WTC11 (cell line): ENCODE results near the gene PROC. TPM values are rescaled to one million over a fixed set of nuclear protein-coding genes. Genes with fewer than 3 reads are reported as not detected.

Source experiments
- ATAC-seq: fragments of 200-7000 bp; cut with Tn5 transposase; 2 replicates; pipeline ENCODE4 v1.10.0; 2021; ENCODE audit warnings: mild to moderate bottlenecking, moderate library complexity
- CTCF ChIA-PET: fragments of 300-600 bp; sonication (Branson Sonifier 250); formaldehyde crosslinking; loops from one replicate; lab custom pipeline; 2021; ENCODE audit warnings: antibody characterized with exemption; lab: Charles Lee
- POLR2A ChIA-PET: fragments of 350-600 bp; sonication (Branson Sonifier 250); formaldehyde crosslinking; loops from one replicate; lab custom pipeline; 2021; ENCODE audit warnings: antibody characterized with exemption; lab: Charles Lee
- DNase-seq: peaks from one replicate; pipeline ENCODE4 v3.0.0; 2021; ENCODE audit warnings: low spot score
- H3K27ac Mint-ChIP-seq: 2 replicates; pipeline ENCODE4 v1.8.0; 2021; ENCODE audit warnings: mixed read lengths
- H3K27me3 Mint-ChIP-seq: 2 replicates; pipeline ENCODE4 v1.8.0; 2021; ENCODE audit warnings: low read depth, mild to moderate bottlenecking, moderate library complexity, mixed read lengths
- H3K36me3 Mint-ChIP-seq: 2 replicates; pipeline ENCODE4 v1.8.0; 2021; ENCODE audit warnings: mixed read lengths
- H3K4me1 Mint-ChIP-seq: 2 replicates; pipeline ENCODE4 v1.8.0; 2022; ENCODE audit warnings: mixed read lengths
- H3K4me3 Mint-ChIP-seq: 2 replicates; pipeline ENCODE4 v1.8.0; 2021; ENCODE audit warnings: mild to moderate bottlenecking, moderate library complexity, mixed read lengths
- H3K9me3 Mint-ChIP-seq: 2 replicates; pipeline ENCODE4 v1.8.0; 2021; ENCODE audit warnings: mixed read lengths
- ETV6 ChIP-seq: sonication (generic); formaldehyde crosslinking; IDR thresholded peaks from 2 replicates; pipeline ENCODE4 v1.8.1; 2022; ENCODE audit warnings: mild to moderate bottlenecking, missing genetic modification reagents
- PRRX2 ChIP-seq: fragments of 250-450 bp; sonication (Bioruptor Pico); IDR thresholded peaks from 2 replicates; pipeline ENCODE4 v1.8.0; 2021; ENCODE audit warnings: mild to moderate bottlenecking
- RORB ChIP-seq: fragments of 250-450 bp; sonication (Bioruptor Pico); IDR thresholded peaks from 2 replicates; pipeline ENCODE4 v1.9.0; 2021; ENCODE audit warnings: mild to moderate bottlenecking
- ZBTB21 ChIP-seq: sonication (generic); formaldehyde crosslinking; IDR thresholded peaks from 2 replicates; pipeline ENCODE4 v1.8.1; 2023; ENCODE audit warnings: mild to moderate bottlenecking, missing genetic modification reagents, borderline replicate concordance
- ZNF317 ChIP-seq: sonication (generic); formaldehyde crosslinking; IDR thresholded peaks from 2 replicates; pipeline ENCODE4 v1.8.1; 2023; ENCODE audit warnings: low read depth, mild to moderate bottlenecking, moderate library complexity, missing genetic modification reagents, borderline replicate concordance
- microRNA-seq: library from miRNA; unstranded; fragments of <30 nt; microRNA quantifications from one replicate; pipeline ENCODE4 v1.2.0, GENCODE V29; 2022; ENCODE audit warnings: borderline number of aligned reads
- total RNA-seq: library from RNA; stranded (reverse); gene quantifications from 3 replicates; pipeline ENCODE4 v1.2.3, GENCODE V29; 2021
- TF ChIP-seq, protein P1 (sequence below): sonication (generic); formaldehyde crosslinking; IDR thresholded peaks from 2 replicates; pipeline ENCODE4 v1.8.0; 2022; ENCODE audit warnings: mild to moderate bottlenecking, missing genetic modification reagents
- TF ChIP-seq, protein P2 (sequence below): sonication (generic); formaldehyde crosslinking; IDR thresholded peaks from 2 replicates; pipeline ENCODE4 v1.8.1; 2023; ENCODE audit warnings: mild to moderate bottlenecking, missing genetic modification reagents, borderline replicate concordance

The PROC gene
- total RNA-seq, 1 experiment from 2014 or later = 0.59 TPM

DNA sequence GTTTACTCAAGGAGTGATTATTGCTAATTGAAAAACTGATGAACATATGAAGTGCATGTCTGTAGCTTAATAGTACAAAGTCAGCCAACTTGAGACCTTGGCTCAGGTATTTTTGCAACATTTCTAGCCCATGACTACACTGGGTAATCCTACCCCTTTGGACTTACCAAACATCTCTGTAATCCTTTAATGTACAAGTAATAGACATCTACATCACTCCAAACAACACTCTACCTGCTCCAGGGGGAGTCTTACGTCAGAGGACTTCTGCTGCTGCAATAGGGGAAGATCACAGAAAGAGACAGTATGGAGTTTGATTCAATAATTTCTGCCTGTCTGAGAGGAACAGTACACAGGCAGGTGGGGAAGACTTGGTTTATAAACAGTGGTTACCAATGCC is 54.0 kb downstream of the PROC start:
- no peak for DNase-seq
- peaks cover 15% of the 10 kb centered on the region for H3K9me3 Mint-ChIP-seq
- no peak overlapping the region for H3K4me3 Mint-ChIP-seq
- H3K36me3 Mint-ChIP-seq = peaks cover 9% of the 10 kb centered on the region
- H3K27me3 Mint-ChIP-seq = no peaks in the 10 kb centered on the region
- ATAC-seq = no peak
- no peak overlapping the region for H3K27ac Mint-ChIP-seq
- TF ChIP-seq RORB (CRISPR knock-in tag) = no peak
- TF ChIP-seq ETV6 (CRISPR knock-in tag) = no peak
- no peak for TF ChIP-seq ZNF317 (CRISPR knock-in tag)
- no peaks in the 10 kb centered on the region for H3K4me1 Mint-ChIP-seq
- CTCF ChIA-PET = no interaction called here
- POLR2A ChIA-PET = interaction anchor here (0.6 kb wide), 1 partner anchor 64 kb away, joined by 5 read pairs; no protein-coding TSS in a partner anchor

DNA sequence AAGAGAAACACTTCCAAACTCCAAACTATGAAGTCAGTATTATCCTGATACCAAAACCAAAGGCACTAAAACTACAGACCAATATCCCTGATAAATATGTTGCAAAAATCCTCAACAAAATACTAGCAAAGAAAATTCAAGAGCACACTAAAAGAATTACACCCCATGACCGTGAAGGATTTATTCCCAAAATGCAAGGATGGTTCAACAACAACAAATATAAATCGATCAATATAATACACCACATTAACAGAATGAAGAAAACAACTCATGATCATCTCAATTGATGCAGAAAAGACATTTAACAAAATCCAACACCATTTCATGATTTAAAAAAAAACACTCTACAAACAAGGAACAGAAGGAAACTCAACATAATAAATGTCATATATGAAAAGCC is 57.6 kb downstream of the PROC start:
- POLR2A ChIA-PET = no interaction called here
- ATAC-seq (no peak), DNase-seq (no peak)
- H3K9me3 Mint-ChIP-seq = peaks cover 15% of the 10 kb centered on the region
- H3K4me3 Mint-ChIP-seq = no peak overlapping the region
- H3K4me1 Mint-ChIP-seq = peaks cover 15% of the 10 kb centered on the region
- no peak for TF ChIP-seq ZBTB21 (CRISPR knock-in tag)
- TF ChIP-seq, protein P1, sequence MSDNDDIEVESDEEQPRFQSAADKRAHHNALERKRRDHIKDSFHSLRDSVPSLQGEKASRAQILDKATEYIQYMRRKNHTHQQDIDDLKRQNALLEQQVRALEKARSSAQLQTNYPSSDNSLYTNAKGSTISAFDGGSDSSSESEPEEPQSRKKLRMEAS (CRISPR knock-in tag) = no peak
- TF ChIP-seq, protein P2, sequence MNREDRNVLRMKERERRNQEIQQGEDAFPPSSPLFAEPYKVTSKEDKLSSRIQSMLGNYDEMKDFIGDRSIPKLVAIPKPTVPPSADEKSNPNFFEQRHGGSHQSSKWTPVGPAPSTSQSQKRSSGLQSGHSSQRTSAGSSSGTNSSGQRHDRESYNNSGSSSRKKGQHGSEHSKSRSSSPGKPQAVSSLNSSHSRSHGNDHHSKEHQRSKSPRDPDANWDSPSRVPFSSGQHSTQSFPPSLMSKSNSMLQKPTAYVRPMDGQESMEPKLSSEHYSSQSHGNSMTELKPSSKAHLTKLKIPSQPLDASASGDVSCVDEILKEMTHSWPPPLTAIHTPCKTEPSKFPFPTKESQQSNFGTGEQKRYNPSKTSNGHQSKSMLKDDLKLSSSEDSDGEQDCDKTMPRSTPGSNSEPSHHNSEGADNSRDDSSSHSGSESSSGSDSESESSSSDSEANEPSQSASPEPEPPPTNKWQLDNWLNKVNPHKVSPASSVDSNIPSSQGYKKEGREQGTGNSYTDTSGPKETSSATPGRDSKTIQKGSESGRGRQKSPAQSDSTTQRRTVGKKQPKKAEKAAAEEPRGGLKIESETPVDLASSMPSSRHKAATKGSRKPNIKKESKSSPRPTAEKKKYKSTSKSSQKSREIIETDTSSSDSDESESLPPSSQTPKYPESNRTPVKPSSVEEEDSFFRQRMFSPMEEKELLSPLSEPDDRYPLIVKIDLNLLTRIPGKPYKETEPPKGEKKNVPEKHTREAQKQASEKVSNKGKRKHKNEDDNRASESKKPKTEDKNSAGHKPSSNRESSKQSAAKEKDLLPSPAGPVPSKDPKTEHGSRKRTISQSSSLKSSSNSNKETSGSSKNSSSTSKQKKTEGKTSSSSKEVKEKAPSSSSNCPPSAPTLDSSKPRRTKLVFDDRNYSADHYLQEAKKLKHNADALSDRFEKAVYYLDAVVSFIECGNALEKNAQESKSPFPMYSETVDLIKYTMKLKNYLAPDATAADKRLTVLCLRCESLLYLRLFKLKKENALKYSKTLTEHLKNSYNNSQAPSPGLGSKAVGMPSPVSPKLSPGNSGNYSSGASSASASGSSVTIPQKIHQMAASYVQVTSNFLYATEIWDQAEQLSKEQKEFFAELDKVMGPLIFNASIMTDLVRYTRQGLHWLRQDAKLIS (CRISPR knock-in tag) = no peak
- TF ChIP-seq PRRX2 (CRISPR knock-in tag) = no peak
- H3K27me3 Mint-ChIP-seq = no peaks in the 10 kb centered on the region
- H3K36me3 Mint-ChIP-seq = peaks cover 3% of the 10 kb centered on the region
- CTCF ChIA-PET = no interaction called here
- H3K27ac Mint-ChIP-seq = no peak overlapping the region

Small RNAs within 50 kb of the gene (microRNA-seq; reads per million reads assigned to microRNA genes)
- 1.0 reads per million for gene MIR4783

Other genes starting within 250 kb of the PROC start
- 2.1 to 2.9 TPM (median 2.4 TPM) in 3 replicates for gene CYP27C1, start 198.1 kb upstream of the PROC start, total RNA-seq
- 43.3 to 48.1 TPM (median 43.8 TPM) in 3 replicates for gene ERCC3, start 124.3 kb upstream of the PROC start, total RNA-seq
- gene MAP3K2, start 30.5 kb upstream of the PROC start, total RNA-seq = 26.9 to 31.7 TPM (median 31.3 TPM) in 3 replicates
- 69.2 to 70.5 TPM (median 69.3 TPM) in 3 replicates for gene IWS1, start 108.1 kb downstream of the PROC start, total RNA-seq
- 0.02 TPM in 1 of 3 replicates, not detected in the others for gene MYO7B, start 117.3 kb downstream of the PROC start, total RNA-seq
- not detected in 3 replicates for gene GPR17, start 227.7 kb downstream of the PROC start, total RNA-seq